Activated gamma-delta T cell treated with Interleukin-2 at 50 U/mL for 16 hours (primary cell): ENCODE data around the gene MED13L.
"Not testable (repeated sequence)": the region's sequence is repeated elsewhere in the genome, so short reads cannot be mapped to it uniquely, and the experiment has no call there.

Experiments used
- DNase-seq: peaks from one replicate; pipeline ENCODE4 v3.0.0-alpha.2; 2020

Gene MED13L

DNA sequence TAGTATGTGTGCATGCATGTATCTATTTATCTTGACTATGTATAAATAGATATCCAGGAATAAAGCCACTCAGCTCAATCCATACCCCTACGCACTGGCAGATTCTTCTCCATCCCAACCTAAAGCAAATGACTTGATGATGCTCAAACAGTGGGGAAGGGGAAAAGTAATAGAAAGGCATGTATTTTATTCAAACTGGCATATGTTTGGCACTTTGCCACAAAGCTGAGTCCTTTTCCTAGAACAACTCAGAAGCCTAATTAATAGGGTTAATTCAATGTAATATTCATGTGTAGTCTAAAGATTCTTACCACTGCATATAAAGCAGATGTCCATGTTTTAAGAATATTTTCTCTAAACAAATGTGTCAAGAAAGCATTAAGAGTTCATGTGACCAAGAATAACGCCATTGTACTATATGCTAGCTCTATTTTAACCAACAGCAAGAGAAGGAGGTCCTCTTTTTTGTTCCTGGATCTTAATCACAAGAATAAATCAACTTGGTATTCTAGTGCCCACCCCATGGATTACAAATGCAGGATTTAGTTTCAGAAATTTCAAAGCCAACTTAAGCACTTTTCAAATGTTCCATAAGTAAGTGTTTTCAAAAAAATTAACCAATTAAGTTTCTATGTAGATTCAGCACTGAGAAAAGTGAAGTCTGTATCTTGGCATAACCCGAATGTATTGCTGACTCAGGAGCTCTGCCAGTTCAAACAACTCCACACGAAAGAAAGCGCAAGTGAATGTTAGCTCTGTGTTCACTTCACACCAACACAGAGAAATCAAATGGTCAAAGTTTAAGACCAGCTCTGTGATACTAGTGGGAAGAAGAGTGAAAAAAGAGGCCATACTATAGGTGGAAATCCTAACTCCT lies 233.6 kb downstream of the MED13L start:
- DNase-seq: no peak

DNA sequence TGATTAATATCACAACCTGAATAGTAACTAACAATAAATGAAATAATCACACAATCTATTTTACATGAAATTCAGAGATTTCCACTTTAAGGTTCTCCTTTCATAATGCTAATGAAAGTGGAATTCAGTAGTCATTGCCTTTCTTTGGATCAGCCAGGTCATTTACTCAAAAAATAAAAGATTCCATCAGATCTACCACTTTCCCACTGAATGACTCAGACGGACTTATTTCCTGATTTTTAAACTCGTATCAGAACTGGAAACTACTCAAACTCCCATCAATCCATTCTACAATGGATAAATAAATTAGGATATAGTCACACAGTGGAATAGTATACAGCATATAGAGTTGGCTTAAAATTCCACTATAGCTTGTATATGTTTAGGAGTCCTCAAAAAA lies 237.1 kb downstream of the MED13L start:
- DNase-seq: no peak

DNA sequence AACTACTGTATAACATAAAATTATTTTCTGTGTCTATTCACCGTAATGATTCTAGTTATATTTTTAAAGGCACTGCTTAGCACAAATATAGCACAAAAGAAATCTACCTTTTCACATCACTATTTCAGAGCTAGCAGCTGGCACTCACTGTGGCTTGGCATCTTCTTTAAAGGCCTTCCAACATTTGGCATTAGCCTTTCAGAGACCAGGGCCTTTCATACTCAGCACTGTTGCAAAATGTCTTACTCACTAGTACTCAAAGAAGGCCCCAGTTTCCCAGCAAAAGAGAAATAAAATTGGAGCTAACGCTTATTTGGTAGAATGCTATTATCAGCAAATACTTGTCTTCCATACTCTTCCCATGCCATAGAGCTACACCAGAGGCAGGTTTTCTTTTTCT lies 238.4 kb downstream of the MED13L start:
- no peak for DNase-seq

DNA sequence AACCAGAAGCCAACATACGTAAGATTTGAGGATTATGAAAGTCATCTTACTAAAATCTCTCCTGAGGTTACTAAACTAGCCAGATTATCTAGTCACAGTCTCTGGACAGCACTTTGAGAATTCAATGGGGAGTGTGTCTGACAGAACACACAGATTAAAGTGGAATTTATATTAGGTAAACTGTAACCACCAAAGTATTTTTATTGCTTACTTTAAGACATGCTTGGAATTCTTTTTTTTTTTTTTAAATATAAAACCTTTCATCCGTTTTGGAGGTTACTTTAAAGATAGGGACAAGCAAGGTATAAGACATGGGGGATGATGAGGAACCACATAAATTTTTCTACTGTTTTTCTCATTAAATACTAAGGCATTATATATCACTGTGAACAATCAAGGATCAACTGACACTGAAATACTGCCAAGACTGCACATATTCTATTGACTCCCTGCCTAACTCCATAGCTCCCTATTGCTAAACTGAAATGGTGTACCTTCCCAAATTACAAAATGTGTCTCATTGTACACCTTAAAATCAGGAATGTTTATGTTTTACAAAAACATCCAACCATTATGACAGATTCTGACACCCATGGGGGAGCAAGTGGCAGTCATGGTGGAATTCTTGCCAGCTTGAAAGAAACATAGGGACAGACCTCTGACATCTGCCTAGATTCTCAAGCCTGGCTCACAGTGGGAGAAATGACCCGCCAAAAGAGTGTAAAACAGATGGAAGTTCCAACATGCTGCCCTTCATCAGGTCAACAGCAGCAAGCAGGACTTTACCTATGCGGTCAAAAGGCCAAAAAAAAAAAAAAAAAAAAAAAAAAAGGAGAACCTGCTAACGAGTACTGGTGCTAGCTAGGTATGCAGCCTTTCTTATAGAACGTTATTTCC lies 239.3 kb downstream of the MED13L start:
- no peak for DNase-seq

- DNase-seq: no peak
These were observed 243.7 kb downstream of the MED13L start for GRCh38 chr12:116033765-116034164.

GRCh38 chr12:116031624-116032023 lies 245.9 kb downstream of the MED13L start:
- not testable (repeated sequence) for DNase-seq

DNA sequence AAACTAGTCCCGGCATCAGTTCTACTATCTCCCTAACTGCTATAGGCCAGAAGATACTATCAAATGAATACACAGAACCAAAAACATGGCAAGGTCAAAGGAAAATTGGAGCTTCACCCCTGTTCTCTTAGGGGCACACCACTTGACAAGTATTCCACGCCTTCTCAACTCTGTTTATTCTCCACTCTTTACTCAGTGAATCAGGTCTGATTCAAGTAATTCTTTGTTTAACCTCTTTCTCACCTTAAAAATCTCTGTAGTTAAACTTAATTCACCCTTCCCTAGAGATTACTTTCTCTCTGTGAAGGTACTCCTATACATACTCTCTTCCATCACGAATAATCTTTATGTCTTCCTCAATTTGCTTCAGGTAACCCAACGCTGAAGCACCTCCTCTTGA lies 248.9 kb downstream of the MED13L start:
- no peak for DNase-seq

DNA sequence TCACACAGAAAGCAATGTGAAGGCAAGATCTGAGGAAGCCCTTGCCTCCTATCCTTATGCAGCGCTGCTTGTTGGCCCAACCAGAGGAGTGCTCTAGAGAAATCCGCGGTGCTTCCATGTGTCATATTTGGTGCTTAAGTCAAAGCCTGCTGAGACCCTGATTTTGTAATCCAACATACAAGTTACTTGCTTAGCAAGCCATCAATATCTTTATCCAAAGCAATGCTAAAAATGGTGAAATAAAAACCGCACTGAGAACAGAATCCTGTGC lies 250.0 kb downstream of the MED13L start:
- no peak for DNase-seq

GRCh38 chr12:116026768-116027550 lies 250.5 kb downstream of the MED13L start:
- no peak for DNase-seq

DNA sequence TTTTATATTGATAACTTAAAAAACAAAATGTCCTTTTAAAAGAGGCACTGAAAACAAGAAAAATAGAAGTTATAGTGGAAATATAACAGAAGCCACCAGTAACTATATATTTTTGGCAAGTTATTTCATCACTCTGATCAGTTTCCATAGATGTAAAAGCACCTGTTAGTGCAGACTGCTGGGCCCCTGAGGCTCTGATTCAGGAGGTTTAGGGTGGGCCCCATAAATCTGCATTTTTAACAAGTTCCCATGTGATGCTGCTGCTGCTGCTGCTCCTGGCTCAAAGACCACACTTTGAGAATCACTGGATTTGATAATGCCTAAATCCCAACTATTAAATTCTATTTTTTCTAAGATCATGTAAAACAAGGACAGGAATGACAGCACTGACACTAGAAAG lies 251.1 kb downstream of the MED13L start:
- no peak for DNase-seq

DNA sequence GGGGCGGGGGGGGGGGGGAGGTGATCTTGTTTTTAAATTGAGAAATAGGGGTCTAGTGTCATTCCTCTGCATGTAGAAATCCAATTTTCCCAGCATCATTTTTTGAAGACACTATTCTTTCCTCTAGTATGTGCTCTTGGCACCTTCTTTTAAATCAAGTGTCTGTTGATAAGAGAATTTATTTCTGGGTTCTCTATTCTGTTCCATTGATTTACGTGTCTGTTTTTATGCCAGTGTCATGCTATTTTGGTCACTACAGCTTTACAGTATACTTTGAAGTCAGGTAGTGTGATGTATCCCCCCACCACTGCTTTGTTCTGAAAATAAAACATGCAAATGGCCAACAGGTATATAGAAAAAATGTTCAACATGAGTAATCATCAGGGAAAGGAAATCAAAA lies 252.7 kb downstream of the MED13L start:
- DNase-seq: no peak

GRCh38 chr12:116019415-116019814 lies 258.1 kb downstream of the MED13L start:
- DNase-seq: no peak

GRCh38 chr12:116018282-116018681 lies 259.2 kb downstream of the MED13L start:
- no peak for DNase-seq

DNA sequence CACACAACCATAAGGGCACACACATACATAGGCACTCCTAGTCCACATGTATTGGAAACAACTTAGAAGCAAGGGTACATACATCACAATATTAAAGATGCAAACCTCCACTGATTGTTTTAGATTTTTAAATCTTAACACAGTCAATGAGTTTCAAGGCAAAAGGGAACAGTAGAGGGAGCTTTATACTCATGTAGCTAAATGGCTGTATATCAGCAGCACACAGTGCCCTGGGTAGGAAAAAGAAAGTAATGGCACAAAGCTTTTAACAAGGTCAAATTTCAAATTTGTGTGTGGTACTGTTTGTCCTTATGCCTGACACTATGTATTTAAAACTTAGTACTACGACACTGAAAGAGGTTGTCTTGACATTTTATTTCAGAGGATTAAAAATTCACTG lies 262.0 kb downstream of the MED13L start:
- DNase-seq: no peak

GRCh38 chr12:116012757-116013156 lies 264.7 kb downstream of the MED13L start:
- DNase-seq: no peak

GRCh38 chr12:116011217-116011616 lies 266.3 kb downstream of the MED13L start:
- no peak for DNase-seq

GRCh38 chr12:116010467-116010866 lies 267.0 kb downstream of the MED13L start:
- DNase-seq: no peak

GRCh38 chr12:116009805-116010204 lies 267.7 kb downstream of the MED13L start:
- no peak for DNase-seq

- no peak for DNase-seq
These were observed 271.4 kb downstream of the MED13L start for GRCh38 chr12:116006141-116006540.

DNA sequence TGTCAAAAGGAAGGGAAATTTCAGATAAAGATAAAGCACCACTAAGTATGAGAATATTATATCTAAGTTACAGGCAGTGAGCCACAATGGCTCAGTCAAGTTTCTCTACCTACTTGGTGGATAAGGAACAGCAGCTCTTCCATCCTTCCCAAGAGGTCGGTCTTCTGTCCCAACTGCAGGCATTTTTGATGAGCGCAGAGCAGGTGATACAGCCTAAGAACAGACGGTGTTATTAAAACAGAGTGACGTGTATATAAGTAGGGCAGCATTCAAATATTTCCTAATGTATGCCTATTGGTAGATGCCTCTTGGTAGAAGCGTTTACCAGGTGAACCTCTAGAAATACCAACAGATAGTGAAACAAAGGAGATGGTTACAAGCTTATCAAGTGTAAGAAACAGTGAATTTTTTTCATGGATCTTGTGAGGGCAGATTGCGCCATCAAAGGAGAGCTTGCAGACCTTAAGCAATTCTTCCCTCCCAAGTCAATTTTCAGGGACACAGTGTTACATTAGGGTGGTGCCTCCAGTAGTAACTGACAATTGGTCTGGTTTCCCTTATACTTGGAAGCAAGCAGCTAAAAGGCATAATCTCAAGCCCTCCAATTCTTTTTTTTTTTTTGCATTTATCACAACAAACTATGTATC lies 274.5 kb downstream of the MED13L start:
- DNase-seq: no peak

DNA sequence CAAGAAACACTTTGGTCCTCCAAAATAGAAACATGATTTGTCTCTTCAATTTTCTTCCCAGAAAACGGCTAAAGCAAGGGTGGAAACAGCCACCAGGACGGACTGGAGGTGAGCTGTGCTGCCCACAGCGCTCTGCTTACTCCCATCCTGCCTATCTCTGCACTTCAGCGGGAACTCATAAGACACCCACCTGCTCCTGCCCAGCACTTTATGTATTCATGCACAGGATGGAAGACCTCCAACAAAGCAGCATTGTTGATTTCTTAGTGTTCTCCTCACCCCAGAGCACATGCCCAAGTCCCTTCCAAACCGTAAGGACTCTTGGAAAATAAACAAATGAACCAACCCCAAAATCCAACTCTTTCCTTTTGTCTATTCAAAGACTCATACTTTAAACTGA lies 277.2 kb downstream of the MED13L start:
- no peak for DNase-seq

DNA sequence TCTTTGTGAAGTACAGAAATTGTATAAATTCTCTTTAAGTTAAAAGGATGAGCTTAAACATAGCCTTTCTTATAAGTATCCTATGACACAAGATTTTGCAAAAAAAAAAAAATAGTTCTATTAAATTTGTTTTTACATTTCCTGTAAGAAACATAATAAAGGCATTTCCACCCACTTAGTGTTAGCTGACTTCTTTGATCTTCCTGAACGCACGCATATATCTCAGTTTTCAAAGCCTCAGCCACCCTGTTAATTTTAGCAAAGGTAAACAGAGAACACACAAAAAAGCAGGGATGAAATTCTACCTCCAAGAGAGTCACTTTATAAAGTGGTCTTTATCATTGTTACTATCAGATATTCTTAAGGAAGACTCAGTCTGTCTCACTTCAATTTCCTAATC lies 277.9 kb downstream of the MED13L start:
- DNase-seq: no peak
